NCI-H128 (cell line): Measurements from ENCODE around the gene DMBT1.
"Not testable (repeated sequence)": the region's sequence is repeated elsewhere in the genome, so short reads cannot be mapped to it uniquely, and the experiment has no call there.

Experiments
- DNase-seq: peaks from one replicate; lab custom pipeline; 2025; ENCODE audit not compliant: unreplicated experiment; lab: John Stamatoyannopoulos, UW

The DMBT1 gene

GRCh38 chr10:122577311-122577885, 16.8 kb downstream of the DMBT1 start:
- DNase-seq, result no peak

DNA sequence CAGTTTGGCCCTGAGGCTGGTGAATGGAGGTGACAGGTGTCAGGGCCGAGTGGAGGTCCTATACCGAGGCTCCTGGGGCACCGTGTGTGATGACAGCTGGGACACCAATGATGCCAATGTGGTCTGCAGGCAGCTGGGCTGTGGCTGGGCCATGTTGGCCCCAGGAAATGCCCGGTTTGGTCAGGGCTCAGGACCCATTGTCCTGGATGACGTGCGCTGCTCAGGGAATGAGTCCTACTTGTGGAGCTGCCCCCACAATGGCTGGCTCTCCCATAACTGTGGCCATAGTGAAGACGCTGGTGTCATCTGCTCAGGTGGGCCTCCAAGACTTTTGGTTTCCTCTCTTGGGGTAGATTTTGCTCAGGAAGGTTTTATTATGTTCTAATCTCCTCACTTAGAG, 25.5 kb downstream of the DMBT1 start:
- DNase-seq, result not testable (repeated sequence)

DNA sequence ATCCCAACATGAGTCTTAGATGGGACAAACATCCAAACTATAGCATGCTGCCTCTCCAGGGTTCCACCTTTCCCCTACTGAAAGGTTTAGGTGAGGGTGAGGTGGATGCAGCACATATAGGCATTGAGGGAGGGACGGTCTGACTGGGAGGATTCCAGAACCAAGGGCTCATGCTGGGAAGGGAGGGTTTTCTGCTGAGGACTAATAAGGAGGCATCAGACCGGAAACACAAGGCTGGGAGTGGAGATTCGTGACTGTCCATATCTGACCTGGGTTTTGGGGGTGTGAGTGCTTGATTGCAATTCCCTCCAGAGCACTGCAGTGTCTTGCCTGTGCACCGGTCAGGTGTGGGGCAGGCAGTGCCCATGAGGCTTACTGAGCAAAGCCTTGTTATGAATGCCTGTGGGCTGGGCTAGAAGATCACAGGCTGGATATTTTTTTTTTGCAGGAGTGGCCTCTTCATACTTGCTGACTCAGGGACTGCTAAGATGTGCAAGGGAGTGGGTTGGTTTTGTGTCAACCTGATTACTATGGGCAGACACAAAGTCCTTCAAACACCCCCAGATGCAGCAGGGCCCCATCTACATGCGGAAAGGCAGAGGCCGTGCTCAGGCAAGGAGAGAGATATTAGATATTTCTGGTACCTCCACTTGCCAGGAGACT, 26.7 kb downstream of the DMBT1 start:
- DNase-seq, result no peak

- no peak for DNase-seq
Observed at GRCh38 chr10:122588381-122588780, 27.8 kb downstream of the DMBT1 start.

GRCh38 chr10:122590153-122590552, 29.6 kb downstream of the DMBT1 start:
- DNase-seq, result no peak

- no peak for DNase-seq
Observed at GRCh38 chr10:122591736-122592135, 31.2 kb downstream of the DMBT1 start.

- no peak for DNase-seq
Observed at GRCh38 chr10:122592161-122592560, 31.6 kb downstream of the DMBT1 start.

GRCh38 chr10:122617476-122618270, 57.1 kb downstream of the DMBT1 start:
- no peak for DNase-seq

DNA sequence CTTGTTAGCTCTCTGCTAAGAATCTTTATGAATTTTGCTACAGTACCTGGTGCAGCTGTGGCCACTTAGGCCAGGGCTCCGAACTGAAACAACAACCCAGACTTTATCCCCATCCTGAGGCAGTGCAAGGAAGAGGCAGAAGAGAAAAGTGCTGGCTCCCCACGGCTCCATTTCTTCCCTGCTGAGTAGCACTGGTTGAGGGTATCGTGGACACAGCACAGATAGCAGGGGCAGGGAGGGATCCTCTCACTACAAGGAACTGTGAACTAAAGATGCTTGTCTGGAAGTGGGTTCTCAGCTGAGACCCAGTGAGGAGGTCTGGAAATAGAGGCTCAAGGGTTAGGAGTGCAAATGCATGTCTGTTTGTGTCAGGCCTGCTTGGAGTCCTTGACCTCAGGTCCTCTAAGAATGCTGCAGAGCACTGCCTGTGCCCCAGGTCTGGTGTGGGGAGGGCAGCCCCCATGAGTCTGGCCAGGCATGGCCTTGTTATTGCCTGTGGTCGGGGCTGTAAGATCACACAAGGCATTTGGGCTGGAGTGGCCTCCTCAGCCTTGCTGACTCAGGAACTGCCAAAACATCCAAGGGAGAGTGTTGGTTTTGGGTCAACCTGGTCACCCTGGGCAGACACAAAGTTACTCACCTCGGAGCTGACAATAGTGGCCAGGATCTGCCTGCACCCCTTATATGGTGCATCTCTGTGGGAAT, 58.1 kb downstream of the DMBT1 start:
- DNase-seq, result no peak

GRCh38 chr10:122620961-122621360, 60.4 kb downstream of the DMBT1 start:
- DNase-seq, result not testable (repeated sequence)

- DNase-seq, result no peak
Observed at GRCh38 chr10:122624546-122624945, 64.0 kb downstream of the DMBT1 start.

DNA sequence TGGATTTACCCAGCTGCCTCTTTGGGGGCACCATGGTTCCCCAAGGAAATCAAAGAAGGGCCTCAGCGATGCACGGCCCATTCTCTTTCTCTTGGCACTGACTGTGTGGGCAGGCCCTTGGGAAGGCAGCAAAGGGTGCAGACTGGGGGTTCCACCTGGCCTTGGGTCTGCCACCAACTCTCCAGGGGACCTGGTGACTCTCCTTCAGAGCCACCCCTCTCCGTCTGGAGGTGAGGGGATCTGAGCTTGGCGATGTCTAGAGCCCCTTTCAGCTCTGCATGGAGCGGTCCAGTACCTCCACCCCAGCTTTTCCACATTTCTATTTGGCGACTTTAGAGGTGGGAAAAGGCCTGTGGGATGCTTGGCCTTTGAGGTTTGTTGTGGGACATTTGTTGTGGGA, 70.0 kb downstream of the DMBT1 start:
- no peak for DNase-seq

DNA sequence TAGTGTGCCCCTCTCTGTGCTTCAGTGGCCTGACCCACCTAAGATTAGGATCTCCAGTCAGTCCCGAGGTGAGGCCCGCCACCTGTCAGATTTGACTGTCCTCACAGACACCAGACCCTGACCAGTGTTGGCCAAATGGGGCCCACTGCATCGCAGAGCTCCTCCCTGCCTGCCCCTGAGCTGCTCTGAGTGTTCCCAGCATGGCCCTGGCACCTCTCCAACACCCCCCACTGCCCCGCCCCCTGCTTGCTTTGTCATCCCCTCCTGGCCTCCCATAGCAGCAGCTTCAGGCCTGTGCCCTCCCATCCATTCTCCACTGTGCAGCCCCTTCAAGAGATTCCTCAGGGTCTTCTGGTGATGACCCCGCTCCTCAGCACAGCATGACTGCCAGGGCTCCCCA, 71.5 kb downstream of the DMBT1 start:
- DNase-seq, result no peak

DNA sequence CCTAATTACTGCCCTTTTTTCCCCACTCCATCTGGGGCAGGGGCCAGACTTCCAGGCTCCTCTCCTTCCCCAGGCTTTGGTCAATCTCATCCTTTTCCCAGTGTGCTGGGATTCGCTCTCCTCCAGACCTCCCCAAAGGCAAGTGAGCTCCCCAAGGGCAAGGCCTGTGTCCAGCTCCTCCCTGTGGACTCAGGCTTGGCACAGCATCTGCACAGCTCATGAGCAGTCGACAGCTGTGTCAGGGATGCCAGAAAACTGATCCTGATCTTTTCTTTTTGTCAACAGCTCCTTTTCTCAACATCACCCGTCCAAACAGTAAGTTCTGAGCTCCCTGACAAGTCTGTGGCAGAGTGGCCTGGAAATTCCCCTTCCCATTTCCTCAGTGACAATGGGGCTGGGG, 72.0 kb downstream of the DMBT1 start:
- DNase-seq, result no peak

- DNase-seq, result no peak
Observed at GRCh38 chr10:122636953-122637352, 76.4 kb downstream of the DMBT1 start.

GRCh38 chr10:122637376-122637775, 76.8 kb downstream of the DMBT1 start:
- DNase-seq, result no peak

- DNase-seq, result no peak
Observed at GRCh38 chr10:122638106-122638505, 77.6 kb downstream of the DMBT1 start.

DNA sequence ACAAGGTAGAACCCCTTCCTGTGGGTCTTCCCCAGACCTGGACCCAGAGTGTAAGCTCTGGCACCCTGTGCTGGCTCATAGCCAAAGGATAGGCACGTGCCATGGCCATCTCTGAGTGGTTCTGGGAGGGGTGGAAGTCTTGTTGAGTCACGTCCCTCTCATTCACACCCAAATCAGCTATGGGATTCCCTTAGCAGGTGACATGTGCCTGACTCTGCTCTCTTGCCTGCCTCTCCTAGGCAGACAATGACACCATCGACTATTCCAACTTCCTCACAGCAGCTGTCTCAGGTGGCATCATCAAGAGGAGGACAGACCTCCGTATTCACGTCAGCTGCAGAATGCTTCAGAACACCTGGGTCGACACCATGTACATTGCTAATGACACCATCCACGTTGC, 79.2 kb downstream of the DMBT1 start:
- no peak for DNase-seq

GRCh38 chr10:122640921-122641320, 80.4 kb downstream of the DMBT1 start:
- no peak for DNase-seq

- no peak for DNase-seq
Observed at GRCh38 chr10:122642726-122643605, 82.4 kb downstream of the DMBT1 start.
